HG03520 (cell line): ENCODE measurements around the gene KLHL29.
"Not testable (repeated sequence)": the region's sequence is repeated elsewhere in the genome, so short reads cannot be mapped to it uniquely, and the experiment has no call there.

Experiments
- ATAC-seq: cut with Tn5 transposase; IDR thresholded peaks from one replicate; pipeline ENCODE4 v1.9.1; 2021; ENCODE audit warnings: mild to moderate bottlenecking, moderate library complexity; ENCODE audit not compliant: unreplicated experiment

Gene KLHL29

GRCh38 chr2:23734416-23734815 is 349.4 kb downstream of the KLHL29 start:
- no peak for ATAC-seq

GRCh38 chr2:23736783-23737182 is 351.8 kb downstream of the KLHL29 start:
- not testable (repeated sequence) for ATAC-seq

- no peak for ATAC-seq
Observed at GRCh38 chr2:23745068-23745725, 360.2 kb downstream of the KLHL29 start.

GRCh38 chr2:23745726-23746105 is 360.7 kb downstream of the KLHL29 start:
- no peak for ATAC-seq

GRCh38 chr2:23746141-23746863 is 361.3 kb downstream of the KLHL29 start:
- ATAC-seq: no peak

GRCh38 chr2:23751747-23752265 is 366.8 kb downstream of the KLHL29 start:
- ATAC-seq: no peak

- ATAC-seq: no peak
Observed at GRCh38 chr2:23753291-23754010, 368.5 kb downstream of the KLHL29 start.

- ATAC-seq: no peak
Observed at GRCh38 chr2:23754970-23755369, 370.0 kb downstream of the KLHL29 start.

GRCh38 chr2:23756593-23757292 is 371.8 kb downstream of the KLHL29 start:
- no peak for ATAC-seq

GRCh38 chr2:23757686-23758433 is 372.9 kb downstream of the KLHL29 start:
- no peak for ATAC-seq
